GM10248 (cell line): ENCODE results near the gene VDAC2.

Source experiments
- CTCF ChIA-PET: fragments of 300-600 bp; sonication (Branson Sonifier 250); formaldehyde crosslinking; extraction: SDS; loops from one replicate; lab custom pipeline; 2021; ENCODE audit warnings: antibody characterized with exemption; lab: Yijun Ruan, JAX
- POLR2A ChIA-PET: fragments of 350-650 bp; sonication (Branson Sonifier 250); formaldehyde crosslinking; extraction: SDS; loops from one replicate; lab custom pipeline; 2020; ENCODE audit warnings: antibody characterized with exemption; lab: Yijun Ruan, JAX
- DNase-seq: peaks from one replicate; pipeline ENCODE4 v3.0.0; 2012; ENCODE audit errors: extremely low spot score
- TF ChIP-seq, protein P1 (sequence below): IDR thresholded peaks from 2 replicates; pipeline ENCODE4 v1.5.1; 2012; ENCODE audit warnings: mild to moderate bottlenecking, low read depth; ENCODE audit errors: extremely low read depth, missing control alignments, control extremely low read depth

Gene VDAC2

DNA sequence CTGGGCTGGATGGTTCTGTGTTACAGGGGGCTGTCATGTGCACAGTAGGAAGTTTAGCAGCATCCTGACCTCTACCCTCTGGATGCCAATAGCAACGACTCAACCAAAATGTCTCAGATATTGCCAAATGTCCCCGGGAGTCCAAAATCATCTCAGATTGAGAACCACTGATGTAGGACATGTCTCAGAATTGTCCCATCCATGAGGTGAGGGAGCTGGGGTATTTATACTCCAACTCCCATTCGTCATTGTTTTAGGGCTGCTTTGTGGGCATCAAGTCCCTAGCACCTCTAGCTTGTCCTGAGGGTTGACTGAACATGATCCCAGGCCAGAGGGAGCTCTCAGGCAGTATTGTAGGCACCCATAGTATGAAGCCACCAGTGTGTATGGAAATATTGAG lies 50.4 kb downstream of the VDAC2 start:
- ChIA-PET POLR2A (no interaction called here), CTCF (no interaction called here)
- no peak for DNase-seq
- TF ChIP-seq, protein P1, sequence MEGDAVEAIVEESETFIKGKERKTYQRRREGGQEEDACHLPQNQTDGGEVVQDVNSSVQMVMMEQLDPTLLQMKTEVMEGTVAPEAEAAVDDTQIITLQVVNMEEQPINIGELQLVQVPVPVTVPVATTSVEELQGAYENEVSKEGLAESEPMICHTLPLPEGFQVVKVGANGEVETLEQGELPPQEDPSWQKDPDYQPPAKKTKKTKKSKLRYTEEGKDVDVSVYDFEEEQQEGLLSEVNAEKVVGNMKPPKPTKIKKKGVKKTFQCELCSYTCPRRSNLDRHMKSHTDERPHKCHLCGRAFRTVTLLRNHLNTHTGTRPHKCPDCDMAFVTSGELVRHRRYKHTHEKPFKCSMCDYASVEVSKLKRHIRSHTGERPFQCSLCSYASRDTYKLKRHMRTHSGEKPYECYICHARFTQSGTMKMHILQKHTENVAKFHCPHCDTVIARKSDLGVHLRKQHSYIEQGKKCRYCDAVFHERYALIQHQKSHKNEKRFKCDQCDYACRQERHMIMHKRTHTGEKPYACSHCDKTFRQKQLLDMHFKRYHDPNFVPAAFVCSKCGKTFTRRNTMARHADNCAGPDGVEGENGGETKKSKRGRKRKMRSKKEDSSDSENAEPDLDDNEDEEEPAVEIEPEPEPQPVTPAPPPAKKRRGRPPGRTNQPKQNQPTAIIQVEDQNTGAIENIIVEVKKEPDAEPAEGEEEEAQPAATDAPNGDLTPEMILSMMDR: no peak

DNA sequence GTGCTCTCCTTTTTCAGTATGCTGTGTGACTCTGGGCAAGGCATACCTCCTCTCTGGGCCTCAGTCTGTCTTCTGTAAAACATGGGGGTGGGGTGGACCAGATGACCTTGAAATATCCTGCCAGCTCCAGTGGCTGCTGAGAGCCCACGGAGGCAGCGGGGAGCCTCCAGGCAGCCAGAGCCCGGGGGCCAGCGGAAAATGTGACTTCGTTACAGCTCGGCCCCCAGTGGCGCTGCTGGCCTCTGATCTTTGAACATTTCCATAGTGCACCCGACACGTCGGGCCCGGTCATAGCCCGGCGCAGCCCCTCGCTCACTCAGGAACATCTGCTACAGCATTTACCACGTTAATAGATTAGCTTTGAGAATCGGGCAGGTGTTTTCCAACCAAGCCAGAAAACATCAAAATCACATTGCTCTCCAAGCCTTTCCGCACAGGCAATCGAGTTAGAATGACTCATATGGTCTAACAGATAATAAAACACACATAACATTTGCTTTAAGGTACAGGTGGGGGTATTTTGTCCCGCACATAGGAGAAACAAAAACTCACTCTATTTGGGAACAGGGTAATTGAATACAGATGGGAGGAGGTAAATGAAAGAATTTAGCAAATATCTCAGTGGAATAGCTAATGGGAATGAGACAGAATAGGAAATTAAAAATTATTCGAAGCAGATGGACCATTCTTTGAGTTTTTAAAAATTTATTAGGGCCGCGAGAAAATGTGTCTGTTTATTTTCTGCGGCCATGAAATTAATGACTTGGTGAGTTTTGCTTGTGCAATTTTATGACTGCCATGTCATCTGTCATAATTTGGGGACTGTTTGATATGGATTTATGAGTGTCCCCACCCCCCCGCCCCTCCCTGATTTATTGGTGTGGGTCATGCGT lies 51.5 kb downstream of the VDAC2 start:
- ChIA-PET POLR2A (no interaction called here), CTCF (no interaction called here)
- TF ChIP-seq, protein P1: no peak
- DNase-seq: no peak

DNA sequence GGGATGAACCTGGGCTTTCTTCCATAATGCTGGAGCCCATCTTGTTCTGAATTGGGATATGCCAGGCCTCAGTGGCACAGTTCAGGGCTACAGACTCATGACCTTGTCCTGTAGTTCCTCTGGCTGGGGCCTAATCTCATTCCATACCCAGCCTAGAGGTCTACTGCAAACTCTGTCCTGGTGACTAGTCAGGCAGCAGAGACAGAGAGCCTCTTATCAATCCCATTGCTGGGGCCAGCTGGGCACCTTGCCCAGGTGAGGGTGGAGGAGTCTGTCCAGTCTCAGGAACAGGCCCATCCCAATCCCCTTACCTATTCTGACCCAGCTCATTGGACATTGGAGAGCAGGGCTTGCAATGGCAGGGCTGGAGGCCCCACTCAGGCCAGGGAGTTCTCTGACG lies 53.2 kb downstream of the VDAC2 start:
- TF ChIP-seq, protein P1: no peak
- ChIA-PET CTCF (interaction anchor here (1.0 kb wide), 1 partner anchor 14 kb away, joined by 3 read pairs; no protein-coding TSS in a partner anchor), POLR2A (no interaction called here)
- DNase-seq: no peak

DNA sequence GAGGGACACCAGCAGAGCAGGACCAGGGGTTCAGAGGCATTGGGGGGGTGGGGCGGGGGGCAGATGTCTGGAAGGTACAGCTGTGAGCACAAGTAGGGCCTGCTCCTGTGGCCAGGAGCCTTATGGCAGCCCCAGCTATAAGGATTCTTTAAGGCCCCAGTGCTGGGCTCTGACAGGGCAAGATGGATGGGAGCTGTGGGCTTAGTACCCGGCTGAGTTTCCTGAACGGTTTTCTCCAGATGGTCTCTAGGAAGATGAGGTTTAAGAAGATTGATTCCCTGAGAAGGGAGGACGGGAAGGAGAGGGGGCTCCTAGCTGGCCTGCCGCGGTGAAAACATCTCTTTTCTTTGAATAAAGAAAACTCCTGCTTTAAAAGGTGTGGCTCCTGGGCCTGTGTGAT lies 55.3 kb downstream of the VDAC2 start:
- ChIA-PET CTCF (interaction anchor here (0.9 kb wide), 1 partner anchor 9 kb away, joined by 3 read pairs; no protein-coding TSS in a partner anchor), POLR2A (no interaction called here)
- no peak for DNase-seq
- TF ChIP-seq, protein P1: no peak

DNA sequence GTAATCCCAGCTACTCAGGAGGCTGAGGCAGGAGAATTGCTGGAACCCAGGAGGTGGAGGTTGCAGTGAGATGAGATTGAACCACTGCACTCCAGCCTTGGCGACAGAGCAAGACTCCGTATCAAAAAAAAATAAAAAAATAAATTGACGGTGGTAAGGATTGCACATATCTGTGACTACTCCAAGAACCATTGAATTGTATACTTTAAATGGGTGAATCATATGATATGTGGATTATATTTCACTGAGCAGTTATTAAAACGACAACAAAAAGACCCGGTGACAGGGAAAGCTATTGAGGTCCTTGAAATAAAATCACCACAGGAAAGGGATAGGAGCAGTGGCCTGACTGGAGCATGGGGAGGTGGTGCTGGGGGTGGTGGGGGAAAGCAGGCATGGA lies 56.3 kb downstream of the VDAC2 start:
- DNase-seq: no peak
- ChIA-PET CTCF (no interaction called here), POLR2A (no interaction called here)
- TF ChIP-seq, protein P1: no peak

DNA sequence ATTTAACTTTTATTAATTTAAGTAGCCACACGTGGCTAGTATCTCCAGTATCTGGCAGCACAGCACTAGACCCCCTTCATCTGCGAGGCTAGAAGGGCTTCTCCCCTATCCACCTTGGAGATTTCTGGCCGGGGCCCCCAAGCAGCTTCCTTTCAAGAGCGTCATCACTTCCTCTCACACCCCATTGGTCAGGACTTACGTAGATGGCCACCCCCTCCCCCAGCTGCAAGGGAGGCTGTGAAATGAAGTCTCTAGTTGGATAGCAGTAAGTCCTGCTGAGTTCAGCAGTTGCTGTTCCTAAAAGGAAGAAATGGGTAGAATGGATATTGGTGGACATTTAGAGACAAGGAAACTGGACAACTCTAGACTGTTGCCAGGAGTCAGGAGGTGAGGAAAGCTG lies 59.0 kb downstream of the VDAC2 start:
- ChIA-PET POLR2A (no interaction called here), CTCF (no interaction called here)
- TF ChIP-seq, protein P1: no peak
- DNase-seq: no peak

DNA sequence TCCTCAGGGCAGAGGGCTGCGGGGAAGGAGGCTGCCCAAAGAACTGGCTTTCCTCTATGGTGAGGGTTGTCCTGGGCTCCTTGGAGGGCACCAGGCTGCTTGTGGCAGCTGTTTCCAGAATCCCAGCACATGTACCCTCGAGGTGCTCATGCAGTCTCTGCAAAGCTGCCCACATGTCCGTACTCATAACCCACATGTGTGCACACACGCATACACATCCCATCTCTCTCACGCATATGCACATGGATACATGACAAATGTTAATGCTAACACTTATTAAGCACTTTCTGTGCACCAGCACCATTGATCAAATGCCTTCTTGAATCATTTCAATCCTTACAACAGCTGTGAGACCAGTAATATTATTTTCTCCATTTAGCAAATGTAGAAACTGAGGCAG lies 61.5 kb downstream of the VDAC2 start:
- ChIA-PET POLR2A (no interaction called here), CTCF (no interaction called here)
- no peak for DNase-seq
- TF ChIP-seq, protein P1: no peak
